Measurements from ENCODE around the gene HNRNPC.
"Not testable (repeated sequence)": the region's sequence is repeated elsewhere in the genome, so short reads cannot be mapped to it uniquely, and the experiment has no call there.

HNRNPC gene

DNA sequence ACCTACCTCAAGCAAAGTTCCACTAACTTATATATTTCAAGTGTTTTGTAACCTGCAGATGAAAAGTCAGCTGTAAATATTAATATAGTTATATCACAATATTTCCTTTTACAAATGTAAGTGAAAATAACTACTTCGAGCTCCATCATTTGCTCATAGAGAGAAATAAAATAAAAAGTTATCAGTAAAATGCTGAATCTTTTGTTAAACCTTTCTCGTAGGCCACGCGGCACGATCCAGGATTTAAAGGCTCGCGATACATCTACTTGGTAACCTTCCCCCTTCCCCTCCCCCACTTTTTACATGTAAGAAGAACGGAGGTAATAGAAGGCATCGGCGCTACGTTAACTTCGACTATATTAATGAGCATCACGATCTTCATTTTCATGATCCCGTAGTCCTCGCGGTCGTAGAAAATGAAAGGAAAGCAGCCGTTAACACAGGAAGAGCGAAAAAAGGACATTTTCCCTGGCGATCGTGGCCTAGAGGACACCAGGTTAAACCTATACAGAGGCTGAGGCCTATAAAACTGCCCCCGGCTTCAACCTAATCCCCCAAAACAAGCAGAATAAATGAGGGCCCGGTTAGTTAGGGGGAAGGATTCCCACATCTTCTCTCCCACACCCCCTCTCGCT lies 508 bp downstream of the HNRNPC start:
- peak; percentile 46 for DNase-seq

DNA sequence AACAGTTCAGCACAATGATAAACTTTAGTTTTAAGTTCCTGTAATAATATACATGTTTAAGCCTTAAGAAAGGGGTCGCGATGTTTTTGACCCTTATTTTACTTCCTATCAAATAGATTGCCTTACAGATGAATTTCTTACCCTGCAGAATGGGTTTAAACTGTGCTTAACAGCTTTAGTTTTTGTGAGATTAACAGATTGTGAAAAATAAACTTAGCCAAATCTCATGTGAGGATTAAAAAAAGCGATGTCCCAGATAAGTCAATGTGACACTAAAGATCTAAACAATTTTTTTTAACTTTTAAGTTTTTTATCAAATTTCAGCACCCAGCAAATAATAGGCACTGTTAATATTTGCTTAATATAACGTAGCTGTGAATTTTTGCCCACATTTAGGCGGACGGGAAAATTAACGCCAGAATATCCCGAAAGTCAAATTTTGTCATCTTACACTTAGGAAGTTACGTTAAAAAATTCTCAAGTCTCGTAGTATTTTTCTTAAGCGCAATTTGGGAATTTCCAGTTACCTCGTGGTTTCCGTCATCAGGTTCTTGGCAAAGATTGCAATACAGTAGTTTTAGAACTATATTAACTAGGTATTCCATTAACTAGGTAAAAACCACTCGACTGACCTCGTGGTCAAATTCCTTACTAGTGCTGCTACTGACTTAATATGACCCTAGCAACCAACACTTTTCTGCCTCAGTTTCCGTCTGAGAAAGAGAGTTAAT lies 1.2 kb downstream of the HNRNPC start:
- DNase-seq = no peak

DNA sequence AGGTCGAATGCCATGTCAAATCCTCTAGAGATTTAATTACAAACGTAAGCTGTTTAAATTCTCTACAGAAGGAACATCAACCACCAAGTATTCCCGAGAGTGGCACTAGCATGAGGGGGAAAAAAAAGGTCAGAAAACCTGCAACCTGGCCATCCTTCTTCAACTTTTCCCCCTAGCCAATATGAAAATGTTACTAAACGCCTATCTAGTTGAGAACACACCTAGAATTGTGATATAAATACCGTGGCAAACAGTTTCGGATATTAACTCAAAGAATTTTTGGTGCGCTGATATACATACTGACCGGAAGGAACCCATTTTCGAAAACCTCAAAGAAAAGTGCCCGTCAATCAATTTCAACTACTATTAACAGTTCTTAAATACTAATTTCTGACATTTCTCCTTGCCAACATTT lies 1.8 kb downstream of the HNRNPC start:
- no peak for DNase-seq

DNA sequence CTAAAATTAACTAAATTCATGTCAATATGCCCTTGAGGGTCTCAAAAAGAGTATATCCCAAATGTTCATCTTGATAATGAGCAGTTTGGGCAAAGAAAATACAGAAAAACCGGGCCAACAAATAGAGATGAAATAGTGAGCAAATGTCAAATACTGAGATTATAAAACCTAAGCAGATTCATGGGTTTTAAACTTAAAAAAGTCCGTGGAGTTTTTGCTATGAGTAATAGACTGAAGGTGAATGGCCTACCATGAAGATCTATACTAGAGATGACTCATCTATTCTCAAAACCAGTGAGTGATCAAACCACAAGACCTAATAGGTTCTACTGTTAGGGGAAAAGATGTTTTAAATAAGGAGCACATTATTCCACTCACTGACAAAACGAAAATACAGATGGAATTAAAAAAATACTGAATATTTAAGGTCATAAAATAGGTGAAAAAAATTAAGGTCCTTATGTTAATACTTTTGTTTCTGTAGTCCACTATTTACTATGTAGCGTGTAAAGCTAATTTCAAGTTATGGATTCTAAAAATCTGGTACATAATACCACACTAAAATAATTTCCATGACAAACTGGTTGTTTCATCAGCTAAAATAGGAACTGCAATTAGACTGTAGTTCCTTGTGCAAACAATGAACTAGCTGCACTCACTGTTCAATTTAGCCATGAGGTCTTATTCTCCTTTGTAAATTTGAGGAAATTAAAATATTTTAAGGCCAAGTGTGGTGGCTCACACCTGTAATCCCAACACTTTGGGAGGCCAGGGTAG lies 5.0 kb downstream of the HNRNPC start:
- no peak for DNase-seq

DNA sequence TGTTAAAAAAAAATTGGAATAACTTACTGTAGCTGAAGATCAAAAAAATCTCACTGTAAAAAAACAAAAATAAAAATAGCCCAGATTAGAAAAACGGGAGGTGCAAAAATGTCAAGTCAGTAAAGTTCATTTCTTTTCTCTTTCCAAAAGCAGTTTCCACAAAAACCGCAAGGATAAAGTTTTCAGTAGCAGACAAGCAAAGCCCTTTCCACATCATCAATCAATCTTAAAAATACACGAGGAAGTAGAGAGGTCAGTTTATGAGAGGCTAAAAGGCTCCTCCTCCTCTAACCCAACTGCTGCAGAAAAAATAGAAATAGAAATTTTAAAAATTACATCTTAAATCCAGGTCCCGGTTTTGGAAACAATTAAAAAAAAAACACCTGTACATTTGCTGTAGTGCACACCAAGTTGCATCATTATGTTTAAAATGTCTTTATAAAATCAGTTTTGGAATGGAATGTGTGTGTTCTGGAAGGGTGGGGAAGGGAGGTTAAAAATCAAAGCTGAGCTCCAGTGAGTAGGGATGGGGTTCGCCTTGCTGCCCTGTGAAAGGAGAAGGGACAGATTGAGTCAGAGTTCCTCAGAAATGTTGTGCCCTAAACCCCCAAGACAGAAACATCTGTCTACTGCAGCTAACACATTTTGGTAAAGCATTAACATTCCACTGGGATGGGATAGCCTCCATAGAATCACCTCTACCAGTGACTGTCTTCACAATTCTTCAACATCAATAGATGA lies 5.8 kb downstream of the HNRNPC start:
- DNase-seq = no peak

DNA sequence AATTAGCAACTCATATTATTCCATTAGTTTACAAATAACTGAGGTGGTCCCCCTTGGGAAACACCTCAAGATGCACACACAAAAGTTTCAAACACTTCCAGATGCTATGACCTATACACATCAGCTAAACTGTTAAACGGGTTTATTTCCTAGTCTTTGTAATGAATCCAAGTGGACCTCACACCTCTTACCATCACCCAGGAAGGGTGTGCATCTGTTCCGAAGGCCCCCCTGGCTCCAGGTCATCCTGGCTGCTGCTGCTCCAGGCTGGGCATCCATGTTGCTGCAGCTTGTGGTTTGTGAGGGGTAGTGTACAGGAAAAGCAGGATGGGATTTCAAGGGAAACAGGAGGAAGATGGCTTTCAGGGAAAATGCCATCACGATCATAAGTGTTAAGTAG lies 6.8 kb downstream of the HNRNPC start:
- DNase-seq = no peak

DNA sequence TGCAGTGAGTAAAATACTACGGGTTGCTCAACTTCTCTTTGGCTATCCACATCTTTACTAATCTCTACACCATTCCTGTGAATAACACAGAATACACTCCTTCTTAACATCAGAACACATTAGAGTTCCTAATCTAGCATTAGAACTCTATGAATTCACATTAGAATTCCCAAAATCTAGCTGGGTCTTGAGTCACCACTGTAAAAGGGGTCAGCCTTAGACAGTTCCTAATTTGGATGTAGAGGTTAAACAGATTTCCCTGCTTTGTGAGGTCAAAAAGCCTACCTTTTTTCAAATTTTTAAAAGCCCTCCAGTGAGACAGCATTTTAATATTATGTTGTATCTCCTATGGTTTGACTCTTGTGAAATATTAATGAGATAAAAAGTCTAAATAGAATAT lies 7.4 kb downstream of the HNRNPC start:
- DNase-seq = no peak

DNA sequence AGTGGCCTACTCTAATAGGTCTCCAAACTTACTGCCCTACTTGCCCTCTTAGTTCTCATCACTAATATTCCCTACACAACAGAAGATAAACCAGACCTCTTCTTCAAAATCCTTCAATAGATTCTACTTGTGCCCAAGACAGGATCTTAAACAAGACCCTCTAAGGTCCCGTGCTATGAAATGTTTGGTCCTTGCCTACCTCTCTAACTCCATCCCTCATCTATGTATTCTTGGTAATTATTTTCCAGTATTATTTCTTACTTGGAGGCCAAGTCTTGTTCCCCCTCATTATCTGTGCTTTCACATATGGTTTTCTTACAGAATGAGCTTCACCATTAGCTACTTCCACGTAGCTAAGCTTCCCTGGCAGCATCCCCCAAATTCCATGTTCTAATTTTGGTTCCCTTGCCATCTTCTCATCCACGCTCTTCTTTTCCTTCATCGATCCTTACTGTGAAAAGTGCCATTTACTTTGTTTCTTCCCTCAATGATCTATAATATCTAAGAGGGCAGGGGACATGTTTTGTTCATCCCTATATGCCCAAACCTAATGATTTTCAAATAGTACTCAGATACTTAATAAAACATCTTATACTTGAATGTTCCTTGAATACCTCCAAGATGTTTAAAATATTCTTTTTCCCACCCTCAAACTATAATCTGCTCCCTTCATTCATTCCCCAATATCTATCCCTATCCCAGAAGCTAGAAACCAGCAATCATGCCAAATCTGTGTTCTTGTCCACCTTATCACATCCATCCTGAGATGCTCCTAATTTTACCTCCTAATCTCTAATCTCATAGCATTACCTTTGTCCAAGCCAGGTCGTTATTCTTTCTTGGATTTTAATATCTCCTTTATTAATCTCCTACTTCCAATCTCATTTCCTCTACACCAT lies 10.1 kb downstream of the HNRNPC start:
- no peak for DNase-seq

DNA sequence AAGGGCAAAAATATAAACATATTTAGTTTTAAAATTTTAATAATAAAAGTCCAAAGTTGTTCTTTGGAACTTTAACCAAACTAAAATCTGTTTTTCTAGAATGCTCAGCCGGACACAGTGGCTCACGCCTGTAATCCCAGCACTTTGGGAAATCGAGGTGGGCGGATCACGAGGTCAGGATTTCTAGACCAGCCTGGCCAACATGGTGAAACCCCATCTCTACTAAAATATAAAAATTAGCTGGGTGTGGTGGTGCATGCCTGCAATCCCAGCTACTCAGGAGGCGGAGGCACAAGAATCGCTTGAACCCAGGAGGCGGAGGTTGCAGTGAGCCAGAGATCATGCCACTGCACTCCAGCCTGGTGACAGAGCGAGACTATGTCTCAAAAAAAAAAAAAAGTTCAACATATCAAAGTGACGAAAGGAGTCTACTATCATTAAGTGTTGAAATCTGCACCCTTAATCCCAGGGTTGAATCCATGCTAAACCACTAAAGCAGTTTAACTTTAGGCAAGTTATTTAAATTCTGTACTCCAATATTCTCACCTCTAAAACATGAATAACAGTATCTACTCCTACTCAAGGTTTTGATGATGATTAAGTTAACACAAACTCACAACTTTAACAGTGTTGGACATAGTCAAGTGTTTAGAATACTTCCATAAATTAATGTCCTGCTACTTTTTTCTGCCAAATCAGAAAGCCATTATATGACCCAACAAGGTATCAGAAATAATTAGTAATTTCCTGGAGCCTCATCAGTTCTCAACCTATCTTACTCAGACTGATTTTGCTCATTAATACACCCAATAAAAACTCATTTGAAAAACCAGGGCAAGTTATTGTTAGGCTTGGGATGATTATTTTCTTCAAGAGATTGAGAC lies 11.0 kb downstream of the HNRNPC start:
- no peak for DNase-seq

DNA sequence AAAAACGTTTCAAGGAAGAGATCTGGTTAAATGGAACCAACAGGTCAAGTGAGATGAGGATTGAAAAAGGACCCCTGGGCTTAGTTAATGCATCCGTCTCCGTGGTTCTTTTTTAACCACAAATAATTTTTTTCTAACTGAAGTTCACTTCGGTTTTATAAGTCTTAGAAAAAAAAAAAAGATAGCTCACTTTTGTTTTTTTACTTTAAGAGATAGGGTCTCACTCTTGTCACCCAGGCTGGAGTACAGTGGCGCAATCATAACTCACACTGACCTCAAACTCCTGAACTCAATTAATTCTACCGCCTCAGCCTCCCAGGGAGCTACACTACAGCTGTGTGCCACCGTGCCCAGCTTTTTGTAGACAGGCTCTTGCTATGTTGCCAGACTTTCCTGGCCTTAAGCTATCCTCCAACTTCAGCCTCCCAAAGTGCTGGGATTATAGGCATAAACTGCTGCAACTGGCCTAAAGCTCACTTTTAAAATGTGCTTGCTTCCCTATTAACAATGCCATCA lies 11.8 kb downstream of the HNRNPC start:
- DNase-seq = no peak

DNA sequence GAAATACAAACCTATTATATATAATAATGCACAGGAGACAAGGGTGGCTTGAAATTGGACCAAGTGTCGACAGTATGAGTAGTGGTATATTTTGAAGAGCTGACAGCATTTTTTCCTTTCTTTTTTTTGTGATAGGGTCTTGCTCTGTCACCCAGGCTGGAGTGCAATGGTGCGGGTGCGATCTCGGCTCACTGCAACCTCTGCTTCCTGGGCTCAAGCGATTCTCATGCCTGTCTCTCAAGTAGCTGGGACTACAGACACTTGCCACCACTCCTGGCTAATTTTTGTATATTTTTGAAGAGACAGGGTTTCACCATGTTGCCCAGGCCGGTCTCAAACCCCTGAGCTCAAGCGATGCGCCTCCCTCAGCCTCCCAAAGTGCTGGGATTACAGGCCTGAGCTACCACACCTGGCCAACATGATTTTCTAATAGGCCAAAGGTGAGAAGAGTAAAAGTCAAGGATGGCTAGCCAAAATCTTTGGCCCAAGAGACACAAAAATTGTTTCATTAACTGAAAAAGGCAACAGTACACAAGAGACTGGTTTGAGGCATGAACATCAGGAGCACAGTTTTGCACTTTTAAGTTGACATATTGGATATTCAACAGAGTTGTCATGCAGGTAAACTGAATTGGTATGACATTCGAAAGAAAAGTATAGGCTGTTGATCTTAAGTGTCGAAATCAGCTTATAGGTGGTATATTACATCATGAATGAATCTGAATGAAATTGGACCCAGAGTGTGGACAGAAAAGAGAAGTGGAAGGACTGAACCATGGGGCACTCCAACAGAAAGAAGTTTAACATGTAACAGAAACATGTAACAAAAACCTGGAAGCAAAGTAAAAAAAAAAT lies 12.5 kb downstream of the HNRNPC start:
- DNase-seq = no peak

DNA sequence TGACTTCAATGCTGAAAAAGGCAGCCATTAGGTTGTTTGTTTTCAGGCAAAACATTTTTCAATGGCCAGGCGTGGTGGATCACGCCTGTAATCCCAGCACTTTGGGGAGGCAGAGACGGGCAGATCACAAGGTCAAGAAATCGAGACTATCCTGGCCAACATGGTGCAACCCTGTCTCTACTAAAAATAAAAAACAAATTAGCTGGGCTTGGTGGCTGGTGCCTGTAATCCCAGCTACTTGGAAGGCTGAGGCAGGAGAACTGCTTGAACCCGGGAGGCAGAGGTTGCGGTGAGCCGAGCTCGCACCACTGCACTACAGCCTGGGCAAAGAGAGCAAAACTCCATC lies 13.2 kb downstream of the HNRNPC start:
- not testable (repeated sequence) for DNase-seq

DNA sequence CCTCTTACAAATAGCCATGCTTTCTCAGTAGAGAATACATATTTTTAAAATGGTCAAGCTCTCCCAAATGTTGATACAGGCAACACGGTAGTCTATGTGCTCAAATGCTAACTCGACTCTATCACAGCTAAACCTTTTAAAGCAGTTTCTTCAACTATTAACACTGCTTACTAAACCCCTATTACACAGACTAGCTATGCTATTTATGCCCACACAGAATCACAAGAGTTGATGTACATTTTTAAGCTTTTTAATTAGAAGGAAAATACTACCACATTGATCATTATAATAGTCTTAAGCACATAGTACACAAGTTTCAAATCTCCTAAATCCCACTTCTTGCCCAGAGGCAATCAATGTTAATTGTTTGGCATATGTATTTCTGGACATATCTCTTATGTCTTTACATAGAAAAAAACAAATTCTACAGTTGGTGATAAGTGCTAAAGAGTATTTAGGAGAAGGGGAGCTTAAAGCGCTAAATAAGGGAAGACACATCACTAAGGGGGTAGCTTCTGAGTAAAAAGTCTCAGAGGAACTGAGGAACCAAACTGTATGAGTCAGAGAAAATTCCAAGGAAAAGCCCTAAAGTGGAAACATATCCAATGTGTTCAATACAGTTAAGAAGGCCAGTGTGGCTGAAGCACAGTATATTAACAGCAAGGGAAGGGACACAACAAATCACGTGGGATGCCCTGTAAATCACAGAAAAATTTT lies 13.7 kb downstream of the HNRNPC start:
- no peak for DNase-seq

DNA sequence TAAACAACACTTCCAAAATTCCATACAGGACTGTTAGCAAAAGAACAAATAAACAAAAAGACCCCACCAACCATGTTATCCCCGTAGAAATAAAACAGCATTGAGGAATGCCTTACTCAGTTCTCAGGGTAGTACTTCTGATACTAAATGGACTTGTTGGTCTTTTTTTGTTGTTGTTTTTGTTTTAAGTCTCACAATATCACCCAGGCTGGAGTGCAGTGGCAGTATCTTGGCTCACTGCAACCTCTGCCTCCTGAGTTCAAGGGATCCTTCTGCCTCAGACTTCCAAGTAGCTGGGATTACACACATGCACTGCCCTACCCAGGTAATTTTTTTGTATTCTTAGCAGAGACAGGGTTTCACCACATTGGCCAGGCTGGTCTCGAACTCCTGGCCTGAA lies 17.1 kb downstream of the HNRNPC start:
- DNase-seq = no peak

DNA sequence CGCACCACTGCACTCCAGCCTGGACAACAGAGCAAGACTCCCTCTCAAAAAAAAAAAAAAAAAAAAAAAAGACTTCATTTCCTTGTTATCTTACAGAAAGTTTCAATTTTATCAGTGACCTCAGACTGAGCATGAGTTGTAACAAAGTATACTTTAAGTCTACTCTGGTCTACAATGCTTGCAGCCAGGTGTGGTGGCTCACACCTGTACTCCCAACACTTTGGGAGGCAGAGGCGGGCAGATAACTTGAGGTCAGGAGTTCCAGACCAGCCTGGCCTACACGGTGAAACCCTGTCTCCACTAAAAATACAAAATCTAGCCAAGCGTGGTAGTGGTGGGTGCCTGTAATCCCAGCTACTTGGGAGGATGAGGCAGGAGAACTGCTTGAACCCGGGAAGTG lies 18.0 kb downstream of the HNRNPC start:
- no peak for DNase-seq

DNA sequence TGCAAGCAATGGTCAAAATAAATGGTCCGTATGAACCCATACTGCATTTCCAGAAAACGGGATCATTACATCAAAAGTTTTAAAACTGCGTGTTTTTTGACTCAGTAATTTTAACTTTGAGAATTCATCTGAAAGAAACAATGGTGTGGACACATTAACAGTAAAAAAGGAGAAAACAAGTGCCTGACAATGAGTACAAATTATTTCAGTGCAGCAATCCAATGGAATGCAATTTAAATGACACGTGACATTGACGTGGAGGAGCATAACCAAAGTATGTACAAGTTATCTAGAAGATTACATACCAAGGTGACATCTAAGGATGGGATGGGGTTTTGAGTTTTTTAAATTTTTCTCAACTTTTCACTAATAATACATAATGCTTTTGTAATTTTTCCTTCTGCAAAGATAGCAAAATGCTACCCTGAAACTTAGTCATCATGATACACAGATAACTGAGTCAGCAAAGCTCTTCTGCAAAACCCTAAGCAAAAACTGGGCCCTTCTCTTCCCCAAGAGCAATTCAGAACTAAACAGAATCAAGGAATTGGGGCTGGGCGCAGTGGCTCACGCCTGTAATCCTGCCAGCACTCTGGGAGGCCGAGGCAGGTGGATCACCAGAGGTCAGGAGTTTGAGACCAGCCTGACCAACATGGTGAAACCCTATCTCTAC lies 20.4 kb downstream of the HNRNPC start:
- DNase-seq = no peak

DNA sequence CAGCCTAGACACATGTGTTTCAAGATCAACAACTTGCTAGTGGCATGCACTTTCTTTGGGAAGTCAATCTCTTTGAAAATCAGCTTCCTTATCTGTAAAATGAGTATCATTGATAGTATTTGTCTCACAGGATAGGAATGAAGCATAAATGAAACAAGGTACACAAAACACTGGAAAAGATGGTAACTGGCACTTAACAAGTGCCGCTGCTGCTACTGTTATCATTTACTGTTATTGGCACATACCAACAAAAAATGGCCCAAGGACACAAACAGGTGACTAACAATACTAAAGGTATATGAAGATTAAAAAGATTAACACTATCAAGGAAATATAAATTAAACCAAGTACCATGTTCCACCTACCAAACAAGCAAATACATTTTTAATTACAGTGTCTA lies 20.9 kb downstream of the HNRNPC start:
- DNase-seq = no peak

DNA sequence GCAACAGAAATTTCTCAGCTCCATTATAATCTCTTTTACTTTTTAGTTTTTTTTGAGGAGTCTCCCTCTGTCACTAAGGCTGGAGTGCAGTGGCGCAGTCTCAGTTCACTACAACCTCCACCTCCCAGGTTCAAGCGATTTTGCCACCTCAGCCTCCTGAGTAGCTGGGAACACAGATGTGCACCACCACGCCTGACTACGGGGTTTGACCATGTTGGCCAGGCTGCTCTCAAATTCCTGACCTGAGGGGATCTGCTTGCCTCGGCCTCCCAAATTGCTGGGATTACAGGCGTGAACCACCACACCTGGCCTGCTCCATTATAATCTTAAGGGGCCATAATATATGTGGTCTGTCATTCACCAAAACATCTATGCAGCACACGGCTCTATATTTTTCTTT lies 23.4 kb downstream of the HNRNPC start:
- no peak for DNase-seq

DNA sequence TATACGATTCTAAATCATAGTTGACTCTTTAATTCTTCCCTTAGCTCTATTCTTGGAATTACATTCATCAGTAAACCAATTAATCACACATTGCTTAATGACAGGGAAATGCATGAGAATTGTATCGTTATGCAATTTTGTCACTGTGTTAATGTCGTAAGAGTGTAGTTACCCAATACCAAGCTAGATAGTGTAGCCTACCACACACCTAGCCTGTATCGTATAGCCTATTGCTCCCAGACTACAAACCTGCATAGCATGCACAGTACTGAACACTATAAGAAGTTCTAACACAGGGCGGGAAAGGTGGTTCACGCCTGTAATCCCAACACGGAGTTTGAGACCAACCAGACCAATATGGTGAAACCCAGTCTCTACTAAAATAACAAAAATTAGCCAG lies 24.7 kb downstream of the HNRNPC start:
- no peak for DNase-seq
